Measurements from ENCODE around the gene FRRS1L. TPM values are rescaled to one million over a fixed set of nuclear protein-coding genes. Genes with fewer than 3 reads are reported as not detected.

The FRRS1L gene
- total RNA-seq, 6 donors from 2014 or later: 0.06 to 0.13 (median 0.10) TPM; not detected in 3

GRCh38 chr9:109163194-109163593 is 3.9 kb downstream of the FRRS1L start:
- Histone ChIP-seq H3K9me3 (no peaks in the 10 kb centered on the region), H3K4me1 (peaks cover 0 to 11% (median 3%) of the 10 kb centered on the region in 4 donors), H3K4me3 (no peak overlapping the region), H3K27ac (no peak overlapping the region), H3K27me3 (peaks cover 0 to 8% (median 3%) of the 10 kb centered on the region in 4 donors), H3K36me3 (no peaks in the 10 kb centered on the region)
- 91 to 96% methylated on average over 1 of the region's 1 CpG for WGBS, 2 donors
- DNase-seq (no peak), ATAC-seq (ENCODE audit: low FRiP score in 2 of 2) (no peak)
- TF ChIP-seq EP300 (IDR thresholded peaks at IDR 0.05): no peak
- no peak for TF ChIP-seq POLR2AphosphoS5 (IDR thresholded peaks at IDR 0.05)
- TF ChIP-seq POLR2A (IDR thresholded peaks at IDR 0.05): no peak
- TF ChIP-seq CTCF (IDR thresholded peaks at IDR 0.05): no peak

- peaks cover 0 to 11% (median 3%) of the 10 kb centered on the region in 4 donors for H3K4me1 ChIP-seq
- H3K4me3 ChIP-seq: no peak overlapping the region
- no peaks in the 10 kb centered on the region for H3K9me3 ChIP-seq
- TF ChIP-seq EP300 (IDR thresholded peaks at IDR 0.05) (no peak), POLR2AphosphoS5 (IDR thresholded peaks at IDR 0.05) (no peak), POLR2A (IDR thresholded peaks at IDR 0.05) (no peak), CTCF (IDR thresholded peaks at IDR 0.05) (no peak)
- no peak for DNase-seq
- peaks cover 0 to 8% (median 3%) of the 10 kb centered on the region in 4 donors for H3K27me3 ChIP-seq
- no peak for ATAC-seq (ENCODE audit: low FRiP score in 2 of 2)
- no peak overlapping the region for H3K27ac ChIP-seq
- 90 to 95% methylated on average over 3 of the region's 3 CpGs for WGBS, 2 donors
- no peaks in the 10 kb centered on the region for H3K36me3 ChIP-seq
Measured at GRCh38 chr9:109162677-109163076, 4.4 kb downstream of the FRRS1L start.

- no peak for ATAC-seq (ENCODE audit: low FRiP score in 2 of 2)
- Histone ChIP-seq H3K36me3 (no peaks in the 10 kb centered on the region), H3K27ac (no peak overlapping the region), H3K4me3 (no peak overlapping the region), H3K27me3 (peaks cover 0 to 4% (median under 1%) of the 10 kb centered on the region in 4 donors), H3K9me3 (no peaks in the 10 kb centered on the region), H3K4me1 (peaks cover 0 to 2% (median 0%) of the 10 kb centered on the region in 4 donors)
- no peak for TF ChIP-seq CTCF (IDR thresholded peaks at IDR 0.05)
- no peak for TF ChIP-seq POLR2AphosphoS5 (IDR thresholded peaks at IDR 0.05)
- TF ChIP-seq EP300 (IDR thresholded peaks at IDR 0.05): no peak
- TF ChIP-seq POLR2A (IDR thresholded peaks at IDR 0.05): no peak
- 88 to 95% methylated on average over 3 of the region's 3 CpGs for WGBS, 2 donors
- DNase-seq: no peak
Measured at GRCh38 chr9:109161471-109161870, 5.6 kb downstream of the FRRS1L start.

GRCh38 chr9:109159583-109159982 is 7.5 kb downstream of the FRRS1L start:
- H3K4me1 ChIP-seq: no peaks in the 10 kb centered on the region
- no peak overlapping the region for H3K27ac ChIP-seq
- H3K4me3 ChIP-seq: no peak overlapping the region
- H3K27me3 ChIP-seq: no peaks in the 10 kb centered on the region
- 87 to 97% methylated on average over 4 of the region's 4 CpGs for WGBS, 2 donors
- ATAC-seq (ENCODE audit: low FRiP score in 2 of 2) (no peak), DNase-seq (no peak)
- H3K36me3 ChIP-seq: no peaks in the 10 kb centered on the region
- no peaks in the 10 kb centered on the region for H3K9me3 ChIP-seq
- TF ChIP-seq CTCF (IDR thresholded peaks at IDR 0.05) (no peak), POLR2A (IDR thresholded peaks at IDR 0.05) (no peak), EP300 (IDR thresholded peaks at IDR 0.05) (no peak), POLR2AphosphoS5 (IDR thresholded peaks at IDR 0.05) (no peak)

- H3K27me3 ChIP-seq: no peaks in the 10 kb centered on the region
- no peaks in the 10 kb centered on the region for H3K4me1 ChIP-seq
- no peak overlapping the region for H3K4me3 ChIP-seq
- no peaks in the 10 kb centered on the region for H3K36me3 ChIP-seq
- no peak overlapping the region for H3K27ac ChIP-seq
- DNase-seq: no peak
- TF ChIP-seq CTCF (IDR thresholded peaks at IDR 0.05) (no peak), POLR2AphosphoS5 (IDR thresholded peaks at IDR 0.05) (no peak), POLR2A (IDR thresholded peaks at IDR 0.05) (no peak), EP300 (IDR thresholded peaks at IDR 0.05) (no peak)
- no peak for ATAC-seq (ENCODE audit: low FRiP score in 2 of 2)
- H3K9me3 ChIP-seq: no peaks in the 10 kb centered on the region
Measured at GRCh38 chr9:109158651-109159050, 8.4 kb downstream of the FRRS1L start.
